GM18511 (cell line): ENCODE results near the gene RPS16.

Experiments
- ATAC-seq: cut with Tn5 transposase; IDR thresholded peaks from one replicate; pipeline ENCODE4 v1.9.1; 2021; ENCODE audit warnings: mild to moderate bottlenecking, moderate library complexity; ENCODE audit not compliant: unreplicated experiment

Gene RPS16

GRCh38 chr19:39390451-39390750 is 45.3 kb downstream of the RPS16 start:
- ATAC-seq: no peak

GRCh38 chr19:39389631-39390414 is 45.9 kb downstream of the RPS16 start:
- no peak for ATAC-seq

GRCh38 chr19:39388657-39389056 is 47.1 kb downstream of the RPS16 start:
- no peak for ATAC-seq

GRCh38 chr19:39386557-39386956 is 49.2 kb downstream of the RPS16 start:
- no peak for ATAC-seq

- ATAC-seq: no peak
Measured at GRCh38 chr19:39385629-39386411, 49.9 kb downstream of the RPS16 start.

GRCh38 chr19:39384839-39385568 is 50.7 kb downstream of the RPS16 start:
- no peak for ATAC-seq
